Endothelial cell of umbilical vein (primary cell): Measurements from ENCODE around the gene PCDH9. TPM values are rescaled to one million over a fixed set of nuclear protein-coding genes. Genes with fewer than 3 reads are reported as not detected.
A peak's percentile ranks its signal among the peaks of the same experiment; 100 is the strongest.

Experiments
- BruUV-seq: library from RNA; stranded (reverse); fragments of 400-500 nt; replicated peaks from 2 replicates; lab custom pipeline; 2021; lab: Mats Ljungman, UMichigan
- CTCF ChIA-PET: fragments of 300-600, 350-600 bp; sonication (Branson Sonifier 250); formaldehyde crosslinking; loops from one replicate; lab custom pipeline; 2021; ENCODE audit warnings: antibody characterized with exemption, inconsistent platforms; lab: Charles Lee
- POLR2A ChIA-PET: fragments of 300-600, 350-600 bp; sonication (Branson Sonifier 250); formaldehyde crosslinking; loops from one replicate; lab custom pipeline; 2021; ENCODE audit warnings: antibody characterized with exemption, inconsistent platforms; lab: Charles Lee
- DNase-seq: peaks from one replicate; pipeline ENCODE4 v3.0.0-alpha.2; 2011; ENCODE audit warnings: low read depth, low spot score
- FAIRE-seq: peaks from 2 replicates; lab custom pipeline; 2011; peaks lifted over from hg19 to GRCh38; lab: Jason Lieb, UNC
- H2AFZ ChIP-seq: 2 replicates; pipeline ENCODE4 v1.6.0; 2012; ENCODE audit warnings: low read depth, low read length, control low read depth, inconsistent platforms
- H3K27ac ChIP-seq: 2 replicates; pipeline ENCODE4 v1.5.1; 2011; ENCODE audit warnings: low read depth, mild to moderate bottlenecking, control low read depth, low read length, moderate library complexity; ENCODE audit not compliant: insufficient read depth
- H3K27me3 ChIP-seq, 2 experiments: 2 replicates each; pipeline versions ENCODE4 v1.6.0 to v1.6.1; 2011; ENCODE audit warnings: low read length in 2 of 2, mixed read lengths in 1 of 2; ENCODE audit not compliant: control insufficient read depth in 2 of 2, insufficient read depth in 2 of 2
- H3K36me3 ChIP-seq, 2 experiments: 2 replicates in 1 of 2; 3 replicates in 1 of 2; pipeline ENCODE4 v1.5.1; 2011; ENCODE audit warnings: low read length in 2 of 2, mild to moderate bottlenecking in 1 of 2, moderate library complexity in 1 of 2; ENCODE audit not compliant: control insufficient read depth in 2 of 2, insufficient read depth in 2 of 2; ENCODE audit errors: extremely low read depth in 1 of 2
- H3K4me1 ChIP-seq: 3 replicates; pipeline ENCODE4 v1.5.1; 2011; ENCODE audit warnings: mild to moderate bottlenecking, low read length; ENCODE audit not compliant: control insufficient read depth, insufficient read depth; ENCODE audit errors: extremely low read depth
- H3K4me2 ChIP-seq: 2 replicates; pipeline ENCODE4 v1.6.1; 2011; ENCODE audit warnings: low read length, control low read depth, mixed read lengths; ENCODE audit not compliant: insufficient read depth
- H3K4me3 ChIP-seq, 3 experiments: fragments of 200-600 bp in 1 of 3; sonication (generic), shearing (Covaris generic) in 1 of 3; replicated peaks in 1 of 3; 2 replicates each; pipeline ENCODE4 v1.5.1; 2011 to 2016; ENCODE audit warnings: control low read depth in 3 of 3, low read length in 3 of 3, mild to moderate bottlenecking in 2 of 3, inconsistent platforms in 1 of 3, low read depth in 1 of 3, moderate library complexity in 1 of 3; ENCODE audit not compliant: insufficient read depth in 1 of 3
- H3K79me2 ChIP-seq: 2 replicates; pipeline ENCODE4 v1.6.0; 2012; ENCODE audit warnings: low read length, inconsistent platforms; ENCODE audit not compliant: control insufficient read depth, insufficient read depth
- H3K9ac ChIP-seq: replicated peaks from 2 replicates; pipeline ENCODE3; 2011; ENCODE audit warnings: low read length, control low read depth; ENCODE audit not compliant: insufficient read depth; ENCODE audit errors: extremely low read depth
- H3K9me1 ChIP-seq: replicated peaks from 3 replicates; pipeline ENCODE4 v1.6.0; 2011; ENCODE audit warnings: mild to moderate bottlenecking, low read length; ENCODE audit not compliant: control insufficient read depth, insufficient read depth; ENCODE audit errors: extremely low read depth
- H3K9me3 ChIP-seq: replicated peaks from 2 replicates; pipeline ENCODE4 v1.5.1; 2012; ENCODE audit warnings: low read length, inconsistent platforms; ENCODE audit not compliant: control insufficient read depth, insufficient read depth
- H4K20me1 ChIP-seq: replicated peaks from 2 replicates; pipeline ENCODE3; 2011; ENCODE audit warnings: mild to moderate bottlenecking, low read length; ENCODE audit not compliant: control insufficient read depth, insufficient read depth; ENCODE audit errors: extremely low read depth
- EZH2 ChIP-seq: IDR thresholded peaks from 2 replicates; pipeline ENCODE4 v1.6.1; 2012; ENCODE audit warnings: borderline replicate concordance, low read depth, mild to moderate bottlenecking, moderate library complexity, low read length, inconsistent platforms; ENCODE audit not compliant: severe bottlenecking
- FOS ChIP-seq: IDR thresholded peaks from 2 replicates; pipeline ENCODE4 v1.6.1; 2011; ENCODE audit warnings: mild to moderate bottlenecking, low read length, moderate library complexity, borderline replicate concordance; ENCODE audit not compliant: insufficient read depth
- GATA2 ChIP-seq: IDR thresholded peaks from 2 replicates; pipeline ENCODE4 v1.7.0; 2011; ENCODE audit warnings: low read depth, mild to moderate bottlenecking, moderate library complexity, mixed read lengths, low read length; ENCODE audit not compliant: insufficient read length, insufficient read depth
- JUN ChIP-seq: IDR thresholded peaks from 2 replicates; pipeline ENCODE4 v1.6.1; 2011; ENCODE audit warnings: borderline replicate concordance, low read depth; ENCODE audit not compliant: insufficient read length, insufficient read depth
- MYC ChIP-seq: IDR thresholded peaks from one replicate; pipeline ENCODE4 v1.6.1; 2011; ENCODE audit warnings: mild to moderate bottlenecking, low read depth, low read length
- POLR2A ChIP-seq: IDR thresholded peaks from 2 replicates; pipeline ENCODE4 v1.6.1; 2012; ENCODE audit warnings: low read depth, mild to moderate bottlenecking, control low read depth, low read length
- POLR2AphosphoS5 ChIP-seq: IDR thresholded peaks from 2 replicates; pipeline ENCODE4 v1.6.1; 2012; ENCODE audit warnings: low read depth, mild to moderate bottlenecking, control low read depth, low read length, moderate library complexity; ENCODE audit not compliant: insufficient read depth
- dilution Hi-C: fragments of 300-500 bp; cut with MboI; formaldehyde crosslinking; loops from one replicate; pipeline ENCODE4 v1.15.0; 2019; ENCODE audit warnings: low sequenced_read_pairs; ENCODE audit not compliant: extremely low pct_ligation_motif_present
- intact Hi-C: fragments of 100-400 bp; cut with micrococcal nuclease; formaldehyde crosslinking; loops from one replicate; pipeline ENCODE4 v1.10.0; 2022
- polyA plus RNA-seq, 4 experiments: library from polyadenylated mRNA; depleted of rRNA in 3 of 4; stranded (reverse) in 3 of 4; unstranded in 1 of 4; fragments of >200 nt; gene quantifications; 2 replicates each; pipeline versions ENCODE4 v1.2.1 to v1.2.3, GENCODE V29; 2011 to 2012; ENCODE audit warnings: missing spikeins in 1 of 4
- total RNA-seq: library from RNA; stranded (reverse); gene quantifications from 2 replicates; pipeline ENCODE4 v1.2.3, GENCODE V29; 2021
- TF ChIP-seq, protein P1 (sequence below): IDR thresholded peaks from 2 replicates; pipeline ENCODE4 v1.6.1; 2011; ENCODE audit not compliant: insufficient read depth, insufficient read length
- TF ChIP-seq, protein P2 (sequence below), 2 donors: IDR thresholded peaks; 1 replicate in 1 of 2; 2 replicates in 1 of 2; pipeline ENCODE4 v1.5.1; 2011; ENCODE audit warnings: low read length in 2 of 2, mild to moderate bottlenecking in 2 of 2, moderate library complexity in 2 of 2, control low read depth in 1 of 2, inconsistent platforms in 1 of 2, low read depth in 1 of 2; ENCODE audit not compliant: insufficient read depth in 1 of 2; ENCODE audit errors: extremely low read depth in 1 of 2

PCDH9 gene
- total and polyA plus RNA-seq, 2 donors (not counting 3 experiments of a cell fraction or from before 2014, with no cell fraction given), result 1.1 to 5.2 TPM

DNA sequence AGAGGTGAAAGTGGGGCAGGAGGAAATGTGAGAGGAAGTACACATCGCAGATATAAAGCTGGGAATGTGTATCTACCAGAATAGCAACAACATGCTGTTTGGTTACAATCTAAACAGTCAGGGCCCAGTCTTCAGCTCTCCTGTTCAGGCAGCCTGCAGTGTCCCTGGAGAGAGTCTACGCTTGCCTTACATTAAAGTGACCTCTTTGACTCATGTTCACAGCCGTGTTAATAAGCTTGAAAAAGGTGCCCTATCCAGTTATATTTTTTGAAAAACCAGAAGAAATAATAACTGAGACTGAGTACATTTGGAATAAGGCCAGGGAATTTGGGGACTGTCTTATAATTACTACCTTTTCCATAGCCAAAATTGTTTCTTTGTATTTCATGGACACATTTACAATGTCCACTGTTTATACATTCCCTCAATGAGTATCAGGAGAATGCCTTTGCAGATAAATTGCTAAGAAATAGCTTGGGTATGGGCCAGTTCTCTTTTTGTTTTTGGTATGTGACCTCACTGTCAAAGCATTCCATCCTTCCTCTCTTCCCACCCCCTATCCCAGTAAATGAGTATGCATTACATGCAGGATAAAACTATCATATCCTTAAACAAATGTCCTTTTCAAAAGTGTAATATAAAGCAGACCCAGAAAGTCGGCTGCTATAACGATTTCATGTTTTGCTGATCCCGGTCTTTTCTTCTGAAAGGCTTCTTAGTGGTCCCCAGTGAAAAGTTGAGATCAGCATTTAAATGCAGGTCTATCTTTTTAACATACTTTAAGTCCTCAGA is 82.6 kb downstream of the PCDH9 start:
- no peaks in the 10 kb centered on the region for H3K36me3 ChIP-seq
- peak overlapping the region; percentile 94 for H3K9ac ChIP-seq
- no peaks in the 10 kb centered on the region for H3K79me2 ChIP-seq
- H3K9me1 ChIP-seq, result no peaks in the 10 kb centered on the region
- no peaks in the 10 kb centered on the region for H4K20me1 ChIP-seq
- CTCF ChIA-PET, result interaction anchor here (0.6 to 2.1 kb wide), 7 partner anchors 10 to 529 kb away, joined by 3 to 6 read pairs (median 4); no protein-coding TSS in a partner anchor
- H3K9me3 ChIP-seq, result no peaks in the 10 kb centered on the region
- DNase-seq (peak; percentile 64), FAIRE-seq (peak; percentile 56)
- H3K4me3 ChIP-seq, result peak overlapping the region in 1 of 3 experiments; percentile 48
- peaks cover 40% of the 10 kb centered on the region for H3K4me1 ChIP-seq
- TF ChIP-seq, protein P1, sequence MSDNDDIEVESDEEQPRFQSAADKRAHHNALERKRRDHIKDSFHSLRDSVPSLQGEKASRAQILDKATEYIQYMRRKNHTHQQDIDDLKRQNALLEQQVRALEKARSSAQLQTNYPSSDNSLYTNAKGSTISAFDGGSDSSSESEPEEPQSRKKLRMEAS, result no peak
- TF ChIP-seq JUN, result peak; percentile 79
- peak overlapping the region; percentile 96 for H3K27ac ChIP-seq
- POLR2A ChIA-PET, result no interaction called here
- TSS peak; percentile 77 for BruUV-seq
- intact Hi-C loops, result loop anchor here (1.0 to 5.0 kb wide), 7 partner anchors 9 to 1235 kb away; partner anchors contain the start of gene PCDH9
- no peaks in the 10 kb centered on the region for H3K27me3 ChIP-seq
- dilution Hi-C loops, result no loop called here
- H3K4me2 ChIP-seq, result peak overlapping the region; percentile 93
- peak overlapping the region; percentile 80 for H2AFZ ChIP-seq

DNA sequence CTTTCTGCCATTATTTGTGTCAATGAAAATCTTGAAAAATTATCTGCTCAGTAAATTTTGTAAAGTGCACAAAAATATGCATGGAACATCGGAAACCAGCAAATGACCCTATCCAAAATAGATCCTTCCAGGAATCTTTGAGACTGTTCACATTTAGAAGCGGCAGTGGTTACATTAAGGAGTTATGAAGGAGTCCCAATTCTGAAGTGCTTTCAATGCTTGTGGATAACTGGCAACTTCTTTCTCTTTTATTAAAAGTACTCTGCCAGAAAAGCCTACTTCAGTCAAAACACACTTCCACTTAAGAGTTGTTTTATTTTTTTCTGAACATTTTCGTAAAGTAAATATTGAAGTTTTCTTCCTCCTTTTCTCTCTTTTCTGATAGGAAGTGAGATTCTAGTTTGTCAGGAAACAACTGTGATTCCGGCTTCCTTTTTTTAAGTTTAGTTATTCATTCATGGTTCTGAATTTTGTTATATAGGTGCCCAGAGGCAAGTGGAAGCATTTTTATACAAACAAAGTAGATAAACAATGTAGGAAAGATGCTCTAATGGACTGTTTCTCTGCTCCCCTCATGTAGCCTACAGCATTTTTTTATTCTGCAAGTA is 83.5 kb downstream of the PCDH9 start:
- no peaks in the 10 kb centered on the region for H3K27me3 ChIP-seq
- H3K4me1 ChIP-seq, result peaks cover 40% of the 10 kb centered on the region
- FAIRE-seq (peak; percentile 58), DNase-seq (peak; percentile 61)
- H2AFZ ChIP-seq, result peak overlapping the region; percentile 75
- peak overlapping the region in 1 of 3 experiments; percentile 48 for H3K4me3 ChIP-seq
- no peaks in the 10 kb centered on the region for H3K36me3 ChIP-seq
- H3K79me2 ChIP-seq, result no peaks in the 10 kb centered on the region
- CTCF ChIA-PET, result interaction anchor here (1.0 to 1.4 kb wide), 4 partner anchors 9 to 231 kb away, joined by 3 to 5 read pairs (median 4); no protein-coding TSS in a partner anchor
- no TSS peak for BruUV-seq
- no peaks in the 10 kb centered on the region for H4K20me1 ChIP-seq
- H3K4me2 ChIP-seq, result peak overlapping the region; percentile 93
- POLR2A ChIA-PET, result no interaction called here
- no peaks in the 10 kb centered on the region for H3K9me1 ChIP-seq
- no peaks in the 10 kb centered on the region for H3K9me3 ChIP-seq
- intact Hi-C loops (loop anchor here (1.0 to 5.0 kb wide), 4 partner anchors 8 to 1234 kb away; partner anchors contain the start of gene PCDH9), dilution Hi-C loops (no loop called here)
- H3K27ac ChIP-seq, result peak overlapping the region; percentile 96
- TF ChIP-seq POLR2A (no peak), EZH2 (no peak), FOS (no peak), MYC (no peak), GATA2 (no peak), JUN (no peak), POLR2AphosphoS5 (no peak)
- TF ChIP-seq, protein P2, sequence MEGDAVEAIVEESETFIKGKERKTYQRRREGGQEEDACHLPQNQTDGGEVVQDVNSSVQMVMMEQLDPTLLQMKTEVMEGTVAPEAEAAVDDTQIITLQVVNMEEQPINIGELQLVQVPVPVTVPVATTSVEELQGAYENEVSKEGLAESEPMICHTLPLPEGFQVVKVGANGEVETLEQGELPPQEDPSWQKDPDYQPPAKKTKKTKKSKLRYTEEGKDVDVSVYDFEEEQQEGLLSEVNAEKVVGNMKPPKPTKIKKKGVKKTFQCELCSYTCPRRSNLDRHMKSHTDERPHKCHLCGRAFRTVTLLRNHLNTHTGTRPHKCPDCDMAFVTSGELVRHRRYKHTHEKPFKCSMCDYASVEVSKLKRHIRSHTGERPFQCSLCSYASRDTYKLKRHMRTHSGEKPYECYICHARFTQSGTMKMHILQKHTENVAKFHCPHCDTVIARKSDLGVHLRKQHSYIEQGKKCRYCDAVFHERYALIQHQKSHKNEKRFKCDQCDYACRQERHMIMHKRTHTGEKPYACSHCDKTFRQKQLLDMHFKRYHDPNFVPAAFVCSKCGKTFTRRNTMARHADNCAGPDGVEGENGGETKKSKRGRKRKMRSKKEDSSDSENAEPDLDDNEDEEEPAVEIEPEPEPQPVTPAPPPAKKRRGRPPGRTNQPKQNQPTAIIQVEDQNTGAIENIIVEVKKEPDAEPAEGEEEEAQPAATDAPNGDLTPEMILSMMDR (IDR thresholded peaks at IDR 0.05; ENCODE audit: extremely low read depth in 1 of 2, insufficient read depth in 1 of 2, low read depth in 1 of 2, low read length in 2 of 2), result no peak
- TF ChIP-seq, protein P1, result no peak
- peak overlapping the region; percentile 94 for H3K9ac ChIP-seq
